GM19035 (cell line): ENCODE data around the gene KLK15.
"Not testable (repeated sequence)": the region's sequence is repeated elsewhere in the genome, so short reads cannot be mapped to it uniquely, and the experiment has no call there.

Experiments used
- ATAC-seq: cut with Tn5 transposase; IDR thresholded peaks from one replicate; pipeline ENCODE4 v1.9.1; 2021; ENCODE audit not compliant: unreplicated experiment

The KLK15 gene

DNA sequence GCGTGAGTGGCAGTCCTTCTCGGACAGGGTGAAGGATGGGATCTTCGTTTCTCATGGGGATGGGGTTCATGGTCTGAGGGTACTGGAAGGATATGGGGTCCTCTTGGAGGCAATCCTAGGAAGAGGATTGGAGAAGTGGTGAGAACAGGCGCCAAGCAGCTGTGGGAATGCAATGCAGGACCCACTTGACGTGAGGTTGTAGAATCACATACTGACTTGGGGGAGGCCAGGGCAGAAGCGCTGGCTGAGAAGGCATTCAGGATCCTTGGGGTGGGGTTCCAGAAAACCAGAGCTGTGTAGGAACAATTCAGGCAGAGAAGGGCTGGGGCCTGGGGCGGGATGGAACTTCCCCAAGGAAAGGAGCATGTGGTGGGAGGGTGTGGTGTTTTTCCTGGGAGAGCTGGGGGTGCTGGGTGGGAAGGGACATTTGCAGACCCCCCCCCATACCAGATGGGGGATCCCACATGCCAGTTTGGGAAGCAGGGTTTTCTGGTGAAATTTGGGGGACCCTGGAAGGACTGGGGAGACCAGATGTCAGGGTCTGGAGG lies 10.6 kb downstream of the KLK15 start:
- ATAC-seq = no peak

DNA sequence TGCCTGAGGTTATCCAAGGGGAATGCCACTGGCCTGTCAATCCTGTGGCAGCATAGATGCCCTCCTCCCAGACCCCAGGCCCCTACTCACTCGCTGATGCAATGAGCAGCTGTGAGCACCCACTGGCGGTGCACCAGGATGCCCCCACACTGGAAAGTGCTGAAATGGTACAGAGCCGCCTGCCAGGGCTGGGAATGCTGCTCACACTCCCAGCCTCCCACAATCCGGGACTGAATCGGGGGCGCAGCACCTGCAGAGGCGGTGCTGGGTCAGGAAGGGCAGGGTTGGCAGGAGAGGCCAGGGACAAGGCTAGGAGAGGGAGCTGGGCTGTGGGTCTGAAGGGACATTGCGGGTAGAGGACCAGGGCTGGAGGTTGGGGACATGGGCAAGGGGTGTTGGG lies 11.8 kb downstream of the KLK15 start:
- ATAC-seq = no peak

DNA sequence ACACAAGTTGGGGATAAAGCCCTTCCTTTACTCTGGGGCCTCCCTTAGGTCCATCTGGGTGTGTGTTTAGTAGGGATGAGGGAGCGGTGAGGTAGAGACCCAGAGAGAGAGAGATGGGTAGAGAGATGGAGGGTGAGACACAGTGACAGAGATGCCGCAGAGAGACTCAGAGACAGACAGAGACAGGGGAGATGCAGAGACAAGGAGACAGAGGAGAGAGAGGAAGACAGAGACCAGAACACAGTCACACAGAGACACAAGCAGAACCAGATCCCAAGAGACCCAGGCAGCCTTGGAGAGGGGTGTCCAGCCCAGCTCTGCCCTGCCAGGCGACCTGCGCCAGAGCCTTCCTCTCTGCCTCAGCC lies 12.1 kb downstream of the KLK15 start:
- no peak for ATAC-seq

DNA sequence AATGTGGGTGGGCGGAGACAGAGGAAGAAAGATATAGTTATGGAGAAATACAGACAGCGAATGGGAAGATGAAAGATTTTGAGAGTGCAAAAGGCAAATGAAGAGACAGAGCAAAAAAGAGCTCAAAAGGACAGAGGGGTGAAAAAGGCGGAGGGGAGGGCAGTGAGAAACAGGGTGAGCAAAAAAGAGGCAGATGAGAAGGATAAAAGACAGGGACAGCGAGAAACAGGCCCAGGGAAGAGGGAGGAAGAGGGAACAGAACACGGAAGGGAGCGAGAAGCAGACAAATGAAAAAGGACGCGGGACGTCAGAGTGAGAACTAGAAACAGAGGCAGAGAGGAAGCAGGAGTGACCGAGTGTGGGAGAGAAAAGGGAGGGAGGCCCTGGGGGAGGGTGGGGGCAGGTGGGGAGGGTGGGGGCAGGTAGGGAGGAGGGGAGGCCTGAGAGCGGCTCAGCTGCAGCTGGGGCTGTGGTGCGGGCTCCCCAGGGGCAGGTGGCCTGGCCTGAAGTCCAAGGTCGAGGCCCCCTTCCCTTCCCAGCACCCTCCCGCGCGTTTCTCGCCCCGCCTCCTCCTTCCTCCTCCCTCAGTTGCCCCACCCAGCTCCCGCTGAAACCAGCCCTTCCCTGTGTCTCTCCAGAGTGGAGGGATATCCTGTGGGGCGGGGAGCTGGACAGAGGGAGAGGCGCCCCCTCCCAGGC lies 12.7 kb downstream of the KLK15 start:
- ATAC-seq = no peak

DNA sequence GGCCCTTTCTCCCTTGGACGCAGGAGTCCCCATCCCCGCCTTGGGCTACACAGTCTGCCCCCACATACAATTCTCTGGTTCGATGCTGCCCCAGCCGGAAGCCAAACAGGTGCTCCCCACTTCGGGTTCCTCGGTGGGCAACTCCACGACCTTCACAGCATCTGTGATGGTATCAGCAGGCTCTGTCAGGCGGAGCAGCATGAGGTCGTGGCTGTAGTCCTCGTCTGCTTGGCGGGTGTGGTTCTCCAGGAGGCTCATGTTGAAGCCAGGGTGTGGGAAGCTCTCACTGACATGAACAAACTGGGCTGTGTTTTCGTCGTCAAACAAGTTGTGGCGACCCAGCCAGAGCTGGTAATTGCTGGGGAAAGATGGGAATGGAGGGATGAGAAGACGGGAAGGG lies 13.3 kb downstream of the KLK15 start:
- no peak for ATAC-seq

DNA sequence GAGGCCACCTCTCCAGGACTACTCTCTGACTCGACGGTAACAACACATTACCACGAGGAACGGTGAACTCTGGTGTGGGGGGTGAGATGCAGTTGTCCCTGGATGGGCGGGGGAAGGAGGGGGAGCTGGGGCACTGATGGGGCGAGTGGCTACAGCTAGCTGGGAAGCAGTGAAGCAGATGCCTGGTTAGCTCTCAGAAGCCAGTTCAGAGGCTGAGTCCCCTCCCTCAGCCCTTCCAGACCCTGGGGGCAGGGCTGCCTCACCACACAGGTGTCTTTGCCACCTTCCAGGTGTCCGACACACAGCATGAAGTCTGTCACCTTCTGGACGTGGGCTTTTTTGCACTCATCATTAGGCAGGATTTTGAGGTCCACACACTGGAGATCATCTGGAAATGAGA lies 13.7 kb downstream of the KLK15 start:
- ATAC-seq = no peak

DNA sequence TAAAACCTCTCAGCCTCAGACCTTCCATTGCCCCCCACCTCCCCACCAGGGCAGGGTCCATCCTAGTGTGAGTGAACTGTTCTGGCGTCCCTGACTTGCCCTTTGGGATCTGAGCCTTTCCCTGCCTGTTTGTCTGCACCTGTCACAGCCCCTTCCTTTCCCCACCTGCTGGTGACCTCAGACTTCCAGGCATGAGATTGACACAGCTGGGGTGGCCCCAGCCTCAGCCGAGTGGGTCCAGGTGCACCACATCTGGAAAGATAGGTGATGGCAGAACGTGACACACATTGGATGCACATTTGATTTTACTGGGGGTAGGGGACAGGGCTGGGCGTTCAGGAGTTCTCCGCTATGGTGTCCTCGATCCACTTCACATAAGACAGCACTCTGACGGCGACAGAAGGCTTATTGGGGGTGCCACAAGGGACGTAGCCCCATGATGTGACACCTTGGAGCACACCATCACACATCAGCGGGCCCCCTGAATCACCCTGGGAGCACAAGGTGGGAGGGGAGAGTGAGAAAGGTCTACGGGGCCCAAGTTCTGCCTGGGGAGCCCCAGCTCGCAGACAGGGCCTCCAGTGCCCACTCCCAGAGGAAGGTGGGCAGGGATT lies 14.4 kb downstream of the KLK15 start:
- no peak for ATAC-seq

DNA sequence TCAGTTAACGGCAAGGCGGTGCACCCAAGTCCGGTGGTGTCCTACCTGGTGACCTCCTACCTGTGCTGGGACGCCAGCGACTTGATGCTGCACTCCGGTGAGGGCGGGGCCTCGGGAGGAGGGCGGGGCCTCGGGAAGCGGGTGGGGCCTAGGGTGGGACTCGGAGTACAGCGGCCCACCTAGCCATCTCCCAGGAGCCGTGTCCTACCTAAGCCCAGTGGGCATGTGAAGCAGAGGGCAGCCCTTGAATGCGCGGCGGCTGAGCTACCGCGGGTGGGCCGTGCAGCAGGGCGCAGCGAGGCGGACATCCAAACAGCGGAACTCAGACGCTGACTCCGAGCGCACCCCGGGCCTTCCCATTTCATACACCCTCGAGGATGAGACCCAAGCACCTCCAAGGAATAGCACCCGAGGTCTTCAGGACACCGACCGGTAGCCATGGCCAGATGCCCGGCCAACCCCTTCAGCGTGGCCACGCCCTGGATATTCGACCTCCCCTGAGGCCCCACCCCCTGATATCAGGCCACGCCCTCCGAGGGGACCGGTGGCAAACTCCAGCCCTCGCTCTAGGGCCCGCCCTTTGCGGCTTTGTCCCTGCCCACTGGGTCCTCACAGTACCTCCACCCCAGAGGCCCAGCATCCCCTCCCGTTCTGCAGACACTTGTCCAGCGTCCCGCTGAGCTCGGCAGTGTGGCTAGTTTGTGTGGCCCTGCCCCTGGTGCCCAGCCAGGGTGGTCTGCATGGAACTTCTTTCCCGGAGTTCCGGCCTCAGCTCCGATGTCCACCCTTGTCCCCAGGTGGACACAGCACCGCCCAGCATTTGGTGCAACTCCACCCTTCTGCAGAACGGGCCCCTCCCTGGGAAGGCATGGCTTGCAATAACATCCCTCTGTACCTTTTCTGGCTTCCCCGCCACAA lies 15.2 kb downstream of the KLK15 start:
- peak; percentile 64 for ATAC-seq

DNA sequence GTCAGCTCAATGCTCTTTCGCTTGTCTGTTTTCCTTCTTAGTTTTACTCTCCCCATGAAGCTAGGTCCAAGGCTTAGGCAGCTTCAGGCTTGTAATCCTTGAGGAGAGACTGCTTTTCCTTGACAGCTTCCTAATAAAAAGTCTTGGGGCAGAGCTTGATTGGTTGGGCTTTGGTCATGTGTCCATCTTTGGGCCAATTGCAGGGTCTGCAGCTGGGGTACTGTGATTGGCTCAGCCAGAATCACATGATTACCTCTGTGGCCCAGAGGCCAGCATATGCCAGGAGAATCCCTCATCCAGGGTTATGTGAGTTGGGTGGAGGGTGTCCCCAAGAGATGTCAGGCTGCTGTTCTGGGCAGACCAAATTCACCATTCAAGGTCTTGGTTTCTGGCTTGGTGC lies 17.9 kb downstream of the KLK15 start:
- no peak for ATAC-seq

DNA sequence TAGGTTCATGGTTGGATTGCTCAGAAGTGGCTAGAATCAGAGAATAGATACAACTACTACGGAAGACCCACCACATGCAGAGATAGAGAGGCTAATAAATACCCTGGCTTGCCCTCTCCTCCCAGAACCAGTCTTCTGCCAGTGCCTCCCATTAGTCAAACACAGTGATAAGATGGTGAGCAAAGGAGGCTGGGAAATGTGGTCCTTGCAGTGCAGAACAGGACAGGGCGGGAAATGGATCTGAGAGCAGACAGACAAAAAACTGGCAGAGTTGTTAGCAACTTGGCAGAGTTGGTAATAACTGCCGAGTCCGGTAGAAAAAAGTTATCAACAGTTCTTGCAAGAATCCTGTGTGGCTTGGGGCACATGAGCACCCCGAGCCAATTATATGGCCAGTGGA lies 18.5 kb downstream of the KLK15 start:
- no peak for ATAC-seq

DNA sequence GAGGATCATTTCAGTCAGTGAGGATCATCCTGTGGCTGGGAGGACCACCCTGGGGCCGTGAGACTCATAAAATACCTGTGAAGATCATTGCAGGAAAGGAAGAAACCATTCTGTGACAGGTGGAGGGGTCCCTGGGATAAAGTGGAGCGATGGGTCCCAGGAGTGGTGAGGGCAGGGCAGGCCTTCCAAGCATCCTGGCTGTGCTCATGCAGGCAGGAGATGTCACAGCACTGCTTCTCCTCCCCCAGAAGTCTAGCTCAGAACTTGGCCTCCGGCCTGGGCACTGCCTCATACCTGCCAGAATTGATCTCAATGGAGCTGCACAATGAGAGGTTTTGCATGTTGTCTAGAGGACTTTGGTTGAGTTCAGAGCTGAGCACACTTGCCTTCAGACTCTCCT lies 20.9 kb downstream of the KLK15 start:
- ATAC-seq = no peak

DNA sequence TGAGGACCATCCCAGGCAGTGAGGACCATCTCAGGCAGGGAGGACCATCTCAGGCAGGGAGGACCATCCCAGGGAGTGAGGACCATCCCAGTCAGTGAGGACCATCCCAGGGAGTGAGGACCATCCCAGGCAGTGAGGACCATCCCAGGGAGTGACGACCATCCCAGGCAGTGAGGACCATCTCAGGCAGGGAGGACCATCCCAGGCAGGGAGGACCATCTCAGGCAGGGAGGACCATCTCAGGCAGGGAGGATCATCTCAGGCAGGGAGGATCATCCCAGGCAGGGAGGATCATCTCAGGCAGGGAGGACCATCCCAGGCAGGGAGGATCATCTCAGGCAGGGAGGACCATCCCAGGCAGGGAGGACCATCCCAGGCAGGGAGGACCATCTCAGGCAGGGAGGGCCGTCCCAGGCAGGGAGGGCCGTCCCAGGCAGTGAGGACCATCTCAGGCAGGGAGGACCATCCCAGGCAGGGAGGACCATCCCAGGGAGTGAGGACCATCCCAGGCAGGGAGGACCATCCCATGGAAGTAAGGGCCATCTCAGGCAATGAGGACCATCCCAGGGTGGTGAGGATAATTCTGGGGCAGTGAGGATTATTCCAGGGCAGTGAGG lies 21.6 kb downstream of the KLK15 start:
- not testable (repeated sequence) for ATAC-seq

DNA sequence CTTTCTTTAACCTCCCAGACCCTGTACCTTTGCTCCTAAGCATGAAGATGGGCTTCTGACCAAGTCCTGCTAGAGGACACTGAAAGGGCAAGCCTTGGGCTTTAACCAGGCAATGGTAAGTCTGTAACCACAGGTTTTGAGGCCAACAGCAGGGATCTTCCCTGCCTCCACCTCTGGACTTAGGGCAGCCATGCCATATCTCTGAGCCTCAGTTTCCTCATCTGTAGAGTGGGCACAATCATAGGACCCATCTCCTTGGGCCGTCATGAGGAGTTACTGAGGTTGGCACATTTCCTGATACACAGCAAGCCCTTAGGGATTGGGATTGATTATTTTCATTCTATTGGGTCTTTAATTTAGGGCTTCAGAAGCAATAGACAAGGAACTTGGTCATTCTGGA lies 24.5 kb downstream of the KLK15 start:
- no peak for ATAC-seq

DNA sequence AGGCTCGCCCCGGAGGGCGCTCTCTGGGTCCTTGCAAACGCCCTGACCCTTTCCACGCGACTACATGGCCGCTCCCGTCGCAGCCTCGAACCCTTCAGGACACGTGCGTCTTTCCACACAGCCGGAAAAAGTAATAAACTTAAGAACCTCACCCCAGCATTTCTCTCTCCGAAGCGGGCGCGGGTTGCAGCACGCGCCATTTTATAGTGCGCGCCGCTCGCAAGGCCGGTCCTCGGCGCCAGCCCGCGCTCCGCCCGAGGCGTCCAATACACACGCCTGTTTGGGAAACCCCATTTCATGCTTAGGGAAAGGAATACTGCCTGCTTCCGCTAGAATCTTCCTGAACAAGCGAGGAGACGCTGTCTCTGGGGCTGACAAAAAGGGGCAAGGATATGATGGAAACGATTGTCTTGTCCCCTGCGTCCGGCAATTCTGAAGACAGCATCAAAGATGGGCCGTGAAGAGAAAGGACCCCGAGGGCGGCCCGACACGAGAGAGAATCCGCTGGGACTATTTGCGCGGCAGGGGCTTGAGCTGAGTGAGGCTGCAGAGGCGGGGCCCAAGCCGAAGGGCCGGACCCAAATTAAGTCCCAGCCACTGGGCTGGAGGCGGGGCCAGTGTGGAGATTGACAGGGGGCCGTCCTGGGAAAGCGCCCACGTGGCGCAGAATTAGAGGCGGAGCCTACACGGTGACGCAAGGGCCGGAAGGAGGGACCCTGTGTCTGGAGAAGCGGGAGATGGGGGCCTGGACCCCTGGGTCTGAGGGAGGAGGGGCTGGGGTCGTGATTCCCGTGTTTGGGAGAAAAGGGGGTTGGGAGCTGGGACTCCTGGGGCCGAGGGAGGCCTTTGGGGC lies 28.7 kb downstream of the KLK15 start:
- peak; percentile 94 for ATAC-seq

DNA sequence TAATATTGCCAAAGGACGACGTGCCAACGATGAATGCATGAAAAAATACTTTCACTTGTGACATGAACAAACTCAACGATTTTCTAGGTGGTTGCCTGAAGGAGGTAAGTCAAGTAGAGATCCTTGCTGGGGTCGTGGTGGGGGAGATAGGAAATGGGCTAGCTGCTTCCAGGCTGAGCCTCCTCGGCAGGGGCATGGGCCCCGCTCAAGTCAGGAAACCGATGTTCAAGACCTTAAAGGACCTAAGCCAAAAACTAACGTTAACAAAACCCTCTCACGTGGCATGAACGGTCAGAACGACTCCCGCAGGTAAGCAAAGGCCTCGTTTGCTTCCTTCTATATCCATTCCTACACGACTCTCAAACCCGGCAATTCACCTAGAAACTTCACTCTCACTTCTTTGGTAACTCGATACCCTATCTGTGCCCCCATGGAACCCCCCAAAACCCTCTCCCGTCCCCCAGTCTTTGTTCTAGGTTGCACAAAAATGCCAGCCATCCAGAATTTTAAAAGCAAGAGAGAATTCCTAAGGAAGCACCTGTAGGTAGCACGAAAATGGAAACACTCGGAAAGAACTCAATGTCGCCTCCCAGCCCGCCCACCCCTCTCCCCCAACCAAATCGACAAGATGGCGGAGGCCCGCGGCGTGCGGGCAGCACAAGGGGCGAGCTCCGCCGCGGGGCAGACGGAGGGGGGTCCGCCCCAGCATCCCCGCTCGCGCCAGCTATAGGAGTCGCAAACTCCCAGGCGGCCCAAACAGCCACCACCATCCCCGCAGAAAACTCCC lies 29.5 kb downstream of the KLK15 start:
- no peak for ATAC-seq

DNA sequence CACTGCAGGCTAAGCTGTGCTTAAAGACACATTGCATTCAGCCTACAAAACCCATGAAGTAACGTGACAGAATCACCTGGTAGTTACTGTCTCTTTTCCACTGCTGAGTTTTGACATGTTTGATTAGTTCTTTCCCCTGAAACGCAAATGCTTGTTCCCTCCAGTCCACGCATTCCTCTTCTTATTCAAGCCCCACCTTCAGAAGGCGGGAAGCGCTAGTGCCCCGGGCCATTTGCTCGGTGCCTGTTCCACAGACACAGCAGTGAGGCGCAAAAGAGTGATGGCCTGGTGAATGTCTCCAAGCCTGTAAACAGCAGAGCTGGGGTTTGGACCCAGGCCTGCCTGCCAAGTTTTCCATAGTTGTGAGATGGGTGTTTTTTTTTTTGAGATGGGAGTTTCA lies 32.3 kb downstream of the KLK15 start:
- ATAC-seq = no peak

DNA sequence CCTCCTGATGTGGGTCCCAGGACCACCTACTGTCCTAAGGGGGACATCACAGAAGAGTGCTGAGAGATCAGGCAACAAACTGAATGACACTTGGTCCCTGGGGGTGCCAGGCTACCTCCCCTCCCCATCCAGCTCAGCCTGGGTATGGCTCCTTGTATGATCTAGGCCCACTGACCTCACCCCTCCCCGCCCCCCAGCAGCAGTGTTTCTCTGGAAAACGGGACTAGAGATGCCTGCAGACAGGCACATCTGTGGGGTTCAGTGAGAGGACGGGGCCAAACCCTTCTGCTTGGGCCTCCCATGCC lies 33.9 kb downstream of the KLK15 start:
- ATAC-seq = no peak

DNA sequence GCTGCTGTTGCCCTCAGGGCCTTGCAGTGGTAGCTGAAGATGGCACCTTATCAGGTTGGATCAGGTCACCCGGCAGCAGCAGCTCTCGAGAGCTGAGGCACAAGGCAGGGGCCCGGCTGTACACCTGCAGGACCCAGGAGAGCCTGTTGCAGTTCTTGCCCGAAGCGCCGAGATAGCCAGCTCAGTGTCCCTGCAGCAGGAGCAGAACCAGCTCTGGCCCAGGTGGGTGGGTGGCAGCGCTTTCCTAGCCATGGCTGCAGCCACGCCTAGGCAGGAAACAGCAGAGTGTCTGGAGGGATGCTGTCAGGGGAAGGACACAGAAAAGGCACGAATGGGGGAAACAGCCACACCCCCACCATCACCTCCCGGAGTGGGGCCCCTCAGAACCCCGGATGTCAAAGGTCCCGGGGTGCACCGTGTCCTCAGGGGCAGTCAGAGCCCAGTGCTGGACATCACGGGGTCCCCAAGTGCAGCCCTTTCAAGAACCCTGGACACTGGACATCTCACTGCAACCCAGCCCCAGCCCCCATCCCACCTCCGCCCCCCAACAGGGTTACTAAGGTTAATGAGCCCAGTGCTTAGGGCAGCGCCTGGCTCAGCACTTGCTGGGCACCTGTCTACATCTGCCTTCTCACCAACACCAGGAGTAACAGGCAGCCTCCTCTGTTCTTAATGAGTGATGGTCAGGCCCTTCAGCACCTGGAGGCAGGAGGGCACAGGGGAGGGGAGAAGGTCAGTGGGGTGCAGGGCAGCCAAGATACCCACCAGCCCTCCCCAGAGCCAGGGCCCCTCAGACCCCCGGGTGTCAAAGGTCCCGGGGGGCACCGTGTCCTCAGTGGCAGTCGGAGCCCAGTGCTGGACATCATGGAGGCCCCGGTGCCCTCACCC lies 34.5 kb downstream of the KLK15 start:
- ATAC-seq = no peak
